Activated naive CD8-positive, alpha-beta T cell treated with anti-CD3 and anti-CD28 coated beads, Interleukin-2, amount 50 U/mL, for 16 hours (primary cell): ENCODE results near the gene HIPK4.
"Not testable (repeated sequence)": the region's sequence is repeated elsewhere in the genome, so short reads cannot be mapped to it uniquely, and the experiment has no call there.

Experiments
- DNase-seq: peaks from one replicate; pipeline ENCODE4 v3.0.0-alpha.2; 2020; ENCODE audit warnings: low read depth, low spot score

Gene HIPK4

GRCh38 chr19:40393894-40394815 lies 4.2 kb upstream of the HIPK4 start:
- no peak for DNase-seq

GRCh38 chr19:40392894-40393517 lies 3.0 kb upstream of the HIPK4 start:
- no peak for DNase-seq

GRCh38 chr19:40392123-40392522 lies 2.1 kb upstream of the HIPK4 start:
- no peak for DNase-seq

- no peak for DNase-seq
Measured at GRCh38 chr19:40389404-40390083, 437 bp downstream of the HIPK4 start.

- DNase-seq, result no peak
Measured at GRCh38 chr19:40388481-40388880, 1.5 kb downstream of the HIPK4 start.

GRCh38 chr19:40387155-40387554 lies 2.8 kb downstream of the HIPK4 start:
- no peak for DNase-seq

GRCh38 chr19:40383668-40384248 lies 6.2 kb downstream of the HIPK4 start:
- DNase-seq, result no peak

- no peak for DNase-seq
Measured at GRCh38 chr19:40381321-40381720, 8.7 kb downstream of the HIPK4 start.

- DNase-seq, result no peak
Measured at GRCh38 chr19:40380199-40381037, 9.6 kb downstream of the HIPK4 start.

- DNase-seq, result no peak
Measured at GRCh38 chr19:40379446-40380198, 10.4 kb downstream of the HIPK4 start.

- no peak for DNase-seq
Measured at GRCh38 chr19:40378509-40378908, 11.5 kb downstream of the HIPK4 start.

GRCh38 chr19:40377876-40378385 lies 12.1 kb downstream of the HIPK4 start:
- no peak for DNase-seq

- no peak for DNase-seq
Measured at GRCh38 chr19:40376286-40376862, 13.6 kb downstream of the HIPK4 start.

GRCh38 chr19:40374084-40374483 lies 15.9 kb downstream of the HIPK4 start:
- DNase-seq, result no peak

- DNase-seq, result no peak
Measured at GRCh38 chr19:40371802-40372122, 18.2 kb downstream of the HIPK4 start.

- DNase-seq, result no peak
Measured at GRCh38 chr19:40370997-40371801, 18.8 kb downstream of the HIPK4 start.

- DNase-seq, result not testable (repeated sequence)
Measured at GRCh38 chr19:40370253-40370652, 19.7 kb downstream of the HIPK4 start.

GRCh38 chr19:40369797-40370196 lies 20.2 kb downstream of the HIPK4 start:
- no peak for DNase-seq
